ENCODE results near the gene GARIN5B.

Gene GARIN5B

DNA sequence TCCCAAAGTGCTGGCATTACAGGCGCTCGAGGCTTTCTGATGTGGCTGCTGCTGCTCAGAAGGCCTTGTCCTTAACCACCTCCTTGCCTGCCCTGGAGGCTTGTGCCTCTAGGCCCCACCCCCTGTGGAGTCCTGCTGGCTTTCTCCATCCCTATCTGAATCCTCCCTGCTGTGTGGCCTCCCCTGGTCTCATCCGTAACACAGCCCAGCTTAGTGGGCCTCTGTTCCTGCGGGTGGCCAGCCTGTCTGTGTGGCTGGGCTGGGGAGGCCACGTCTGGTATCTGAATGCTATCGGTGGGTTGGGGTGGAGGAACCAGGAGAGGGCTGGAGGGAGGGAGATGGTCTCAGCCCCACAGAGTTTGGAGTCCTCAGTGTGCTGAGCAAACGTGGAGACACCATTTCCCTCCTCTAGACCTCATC lies 27.4 kb upstream of the GARIN5B start:
- DNase-seq = no peak
- in situ Hi-C loops (cut with MboI; ENCODE audit: low pct_unique_long_range_greater_than_20kb, low sequenced_read_pairs) = no loop called here

DNA sequence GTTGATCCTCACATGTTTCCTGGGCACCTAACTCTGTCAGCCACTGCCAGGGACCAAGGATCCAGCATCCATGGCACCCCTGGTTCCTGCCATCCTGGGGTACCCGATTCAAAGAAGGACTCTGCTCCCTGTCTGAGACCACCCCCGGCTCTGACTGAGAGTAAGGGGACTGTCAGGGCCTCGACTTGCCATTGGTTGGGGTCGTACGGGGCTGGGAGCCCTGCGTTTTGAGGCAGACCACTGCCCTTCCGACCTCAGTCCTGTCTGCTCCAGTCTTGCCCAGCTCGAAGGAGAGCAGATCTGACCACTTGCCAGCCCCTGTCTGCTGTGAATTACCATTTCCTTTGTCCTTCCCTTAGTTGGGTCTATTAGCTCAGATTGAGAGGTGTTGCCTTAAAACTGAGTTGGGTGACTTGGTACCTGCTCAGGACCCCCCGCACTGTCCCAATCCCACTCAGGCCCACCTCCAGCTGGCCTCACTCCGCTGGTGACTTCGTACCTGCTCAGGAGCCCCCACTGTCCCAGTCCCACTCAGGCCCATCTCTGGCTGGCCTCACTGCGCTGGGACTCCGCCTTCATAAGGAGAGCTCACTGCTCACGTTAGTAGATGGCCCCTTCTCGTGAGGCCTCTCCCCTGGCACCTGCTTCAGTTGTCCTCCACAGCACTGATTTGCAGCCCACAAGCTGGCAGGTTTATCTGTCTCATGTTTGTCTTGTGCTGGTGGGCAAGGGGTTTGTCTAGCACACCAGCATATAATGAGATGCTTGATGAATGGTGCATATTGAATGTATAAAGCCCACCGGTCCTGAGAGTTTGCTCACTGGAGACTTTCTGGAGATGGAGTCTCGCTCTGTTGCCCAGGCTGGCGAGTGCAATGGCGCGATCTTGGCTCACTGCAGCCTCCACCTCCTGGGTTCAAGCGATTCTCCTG lies 26.6 kb upstream of the GARIN5B start:
- in situ Hi-C loops (cut with MboI; ENCODE audit: low pct_unique_long_range_greater_than_20kb, low sequenced_read_pairs) = no loop called here
- no peak for DNase-seq

DNA sequence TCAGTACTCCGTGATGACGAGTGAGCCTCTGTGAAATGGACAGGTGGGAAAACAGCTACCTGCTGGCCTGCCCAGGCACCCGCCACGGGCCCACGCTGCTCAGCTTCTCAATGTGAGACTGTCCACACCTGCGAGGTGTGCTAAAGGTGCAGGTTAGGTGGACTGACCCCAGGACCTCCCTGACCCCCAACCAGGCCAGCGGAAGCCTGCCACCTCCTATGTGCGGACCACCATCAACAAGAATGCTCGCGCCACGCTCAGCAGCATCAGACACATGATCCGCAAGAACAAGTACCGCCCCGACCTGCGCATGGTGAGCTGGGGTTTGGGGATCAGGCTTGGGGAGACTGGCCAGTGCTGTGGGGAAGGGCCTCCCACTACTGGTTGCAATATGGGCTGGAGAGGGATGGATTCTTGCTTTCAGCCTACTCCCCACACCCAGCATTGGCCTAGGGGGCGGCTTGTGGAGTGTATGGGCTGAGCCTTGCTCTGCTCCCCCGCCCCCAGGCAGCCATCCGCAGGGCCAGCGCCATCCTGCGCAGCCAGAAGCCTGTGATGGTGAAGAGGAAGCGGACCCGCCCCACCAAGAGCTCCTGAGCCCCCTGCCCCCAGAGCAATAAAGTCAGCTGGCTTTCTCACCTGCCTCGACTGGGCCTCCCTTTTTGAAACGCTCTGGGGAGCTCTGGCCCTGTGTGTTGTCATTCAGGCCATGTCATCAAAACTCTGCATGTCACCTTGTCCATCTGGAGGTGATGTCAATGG lies 24.9 kb upstream of the GARIN5B start:
- no peak for DNase-seq
- in situ Hi-C loops (cut with MboI; ENCODE audit: low pct_unique_long_range_greater_than_20kb, low sequenced_read_pairs) = no loop called here

DNA sequence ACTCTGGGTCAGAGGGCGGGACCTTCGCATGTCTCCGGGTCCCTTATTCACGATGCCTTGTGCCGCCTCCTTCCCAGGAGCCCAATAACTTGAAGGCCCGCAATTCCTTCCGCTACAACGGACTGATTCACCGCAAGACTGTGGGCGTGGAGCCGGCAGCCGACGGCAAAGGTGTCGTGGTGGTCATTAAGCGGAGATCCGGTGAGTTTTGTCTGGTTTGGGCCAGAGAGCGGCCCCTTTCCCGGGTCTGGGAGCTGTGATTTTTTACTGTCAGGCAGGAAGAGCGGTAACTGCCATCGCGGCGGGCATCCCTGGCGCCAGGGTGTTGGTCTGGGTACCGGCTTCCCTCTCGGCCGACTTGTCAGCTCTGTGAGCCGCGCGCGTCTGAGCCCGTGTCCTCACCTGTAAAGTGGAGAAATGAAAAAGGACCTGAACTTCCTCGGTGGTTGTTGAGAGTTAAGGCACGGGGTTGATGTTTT lies 23.5 kb upstream of the GARIN5B start:
- DNase-seq = no peak
- in situ Hi-C loops (cut with MboI; ENCODE audit: low pct_unique_long_range_greater_than_20kb, low sequenced_read_pairs) = no loop called here

DNA sequence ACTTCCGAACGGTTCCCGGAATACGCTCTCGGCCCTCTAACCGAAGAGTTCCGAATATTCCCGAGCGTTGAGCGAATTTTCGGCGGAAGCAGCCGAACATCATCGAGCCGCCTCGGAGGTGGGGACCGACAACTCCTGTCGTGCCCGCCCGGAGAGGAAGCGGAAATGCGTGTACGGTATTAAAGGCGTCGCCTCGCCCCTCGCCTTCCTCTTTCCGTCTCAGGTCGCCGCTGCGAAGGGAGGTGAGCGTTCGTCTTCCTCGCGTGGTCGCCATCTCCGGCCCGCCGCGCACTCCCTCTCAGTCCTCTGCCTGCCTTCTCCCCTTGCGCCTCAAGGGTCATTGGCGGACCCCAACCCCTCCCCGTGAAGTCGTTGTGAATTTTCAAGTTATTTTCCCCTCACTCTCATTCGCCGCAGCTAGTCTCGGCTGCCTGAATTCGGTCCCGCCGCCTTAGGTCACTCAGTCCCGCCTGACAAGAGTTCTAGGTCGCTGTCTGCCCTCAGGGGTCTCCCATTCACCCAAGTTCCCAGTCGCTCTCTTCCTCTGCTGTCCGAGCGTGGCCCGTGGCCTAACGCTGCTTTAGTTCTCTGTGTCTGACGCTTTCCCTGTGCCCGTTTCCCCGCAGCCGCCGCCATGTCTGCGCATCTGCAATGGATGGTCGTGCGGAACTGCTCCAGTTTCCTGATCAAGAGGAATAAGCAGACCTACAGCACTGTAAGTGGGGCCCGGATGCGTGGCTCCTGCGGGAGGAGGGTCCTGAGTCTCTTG lies 22.8 kb upstream of the GARIN5B start, which contains the start of gene RPL28:
RPL28 (plus strand) TSS at position 209 of the 769 bp plus-strand sequence; CDS start at position 635, 426 bp downstream.
- in situ Hi-C loops (cut with MboI; ENCODE audit: low pct_unique_long_range_greater_than_20kb, low sequenced_read_pairs) = no loop called here
- DNase-seq = peak; percentile 99

DNA sequence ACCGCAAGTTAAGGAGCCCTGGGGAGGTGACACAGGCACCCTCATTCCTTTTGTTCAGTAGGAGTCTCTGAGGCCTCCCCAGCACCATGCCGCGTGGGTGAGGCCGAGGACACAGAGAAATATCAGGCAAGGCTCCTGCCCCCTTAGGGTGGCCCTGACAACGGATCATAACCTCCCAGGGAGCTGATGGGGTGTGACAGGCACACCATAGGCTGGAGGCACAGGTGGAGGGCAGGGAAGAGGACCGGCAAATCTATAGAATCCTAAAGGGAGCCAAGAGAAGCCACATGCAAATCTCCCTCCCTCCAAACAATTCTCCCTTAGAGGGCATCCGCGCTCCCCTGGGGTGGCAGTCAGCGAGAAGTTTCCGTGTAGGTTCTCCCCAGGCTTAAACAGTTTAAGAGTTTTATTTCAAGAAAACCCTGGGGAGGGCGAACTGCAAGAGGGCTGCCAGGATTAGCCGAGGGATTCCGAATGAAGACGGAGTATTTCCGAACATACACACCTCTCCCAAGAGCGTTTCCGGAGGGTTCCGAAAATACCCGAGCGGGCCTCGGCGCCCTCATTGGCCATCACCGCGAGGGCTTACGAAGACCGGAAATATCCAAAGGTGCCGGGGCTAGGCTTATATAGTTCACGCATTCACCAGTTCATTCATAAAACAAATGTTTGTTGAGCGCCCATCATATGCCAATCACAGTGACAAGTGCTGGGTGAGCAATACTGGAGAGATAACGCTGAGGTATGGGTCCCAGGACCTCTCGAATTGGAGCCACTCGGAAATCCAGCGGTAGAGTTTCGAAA lies 22.1 kb upstream of the GARIN5B start:
- in situ Hi-C loops (cut with MboI; ENCODE audit: low pct_unique_long_range_greater_than_20kb, low sequenced_read_pairs) = no loop called here
- peak; percentile 96 for DNase-seq

DNA sequence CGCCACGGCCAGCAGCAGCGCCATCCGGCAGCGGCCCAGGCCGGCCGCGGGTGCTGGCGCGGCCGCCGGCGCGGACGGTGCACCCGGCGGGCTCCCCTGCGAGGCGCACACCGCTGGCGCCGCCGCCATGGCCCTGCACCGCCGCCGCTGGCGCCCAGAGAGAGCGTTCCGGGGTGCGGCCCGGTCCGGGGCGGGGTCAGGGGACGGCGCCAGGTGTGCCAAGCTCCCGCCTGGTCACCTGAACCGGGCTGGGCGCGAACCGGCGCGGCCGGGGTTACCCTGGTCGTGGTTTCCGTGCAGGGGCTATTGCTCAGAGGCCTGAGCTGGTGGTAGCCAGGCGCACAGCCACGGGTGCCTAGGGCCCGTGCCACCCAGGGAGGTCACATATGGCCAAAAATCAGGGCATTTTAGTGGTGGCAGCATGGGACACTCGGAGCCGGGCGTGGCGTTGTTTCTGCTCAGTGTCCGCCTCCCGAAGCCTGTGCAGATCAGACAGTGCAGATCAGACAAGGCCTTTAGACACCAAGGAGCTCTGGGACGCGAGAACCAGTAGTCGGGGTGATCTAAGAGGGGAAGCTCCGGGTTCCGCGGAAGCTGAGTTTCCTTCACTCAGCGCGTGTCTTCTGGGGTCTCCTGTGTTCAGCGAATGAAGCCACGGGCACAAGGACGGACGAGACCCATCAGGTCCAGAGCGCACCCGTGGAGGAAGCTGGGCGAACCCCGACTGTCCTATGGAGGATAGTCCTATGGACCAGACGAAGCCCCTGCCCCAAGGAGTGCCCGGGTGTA lies 21.3 kb upstream of the GARIN5B start, which contains the start of gene TMEM238:
TMEM238 (minus strand) TSS at position 162 of the 789 bp plus-strand sequence; CDS start at position 129, 33 bp downstream.
- in situ Hi-C loops (cut with MboI; ENCODE audit: low pct_unique_long_range_greater_than_20kb, low sequenced_read_pairs) = no loop called here
- DNase-seq = no peak

DNA sequence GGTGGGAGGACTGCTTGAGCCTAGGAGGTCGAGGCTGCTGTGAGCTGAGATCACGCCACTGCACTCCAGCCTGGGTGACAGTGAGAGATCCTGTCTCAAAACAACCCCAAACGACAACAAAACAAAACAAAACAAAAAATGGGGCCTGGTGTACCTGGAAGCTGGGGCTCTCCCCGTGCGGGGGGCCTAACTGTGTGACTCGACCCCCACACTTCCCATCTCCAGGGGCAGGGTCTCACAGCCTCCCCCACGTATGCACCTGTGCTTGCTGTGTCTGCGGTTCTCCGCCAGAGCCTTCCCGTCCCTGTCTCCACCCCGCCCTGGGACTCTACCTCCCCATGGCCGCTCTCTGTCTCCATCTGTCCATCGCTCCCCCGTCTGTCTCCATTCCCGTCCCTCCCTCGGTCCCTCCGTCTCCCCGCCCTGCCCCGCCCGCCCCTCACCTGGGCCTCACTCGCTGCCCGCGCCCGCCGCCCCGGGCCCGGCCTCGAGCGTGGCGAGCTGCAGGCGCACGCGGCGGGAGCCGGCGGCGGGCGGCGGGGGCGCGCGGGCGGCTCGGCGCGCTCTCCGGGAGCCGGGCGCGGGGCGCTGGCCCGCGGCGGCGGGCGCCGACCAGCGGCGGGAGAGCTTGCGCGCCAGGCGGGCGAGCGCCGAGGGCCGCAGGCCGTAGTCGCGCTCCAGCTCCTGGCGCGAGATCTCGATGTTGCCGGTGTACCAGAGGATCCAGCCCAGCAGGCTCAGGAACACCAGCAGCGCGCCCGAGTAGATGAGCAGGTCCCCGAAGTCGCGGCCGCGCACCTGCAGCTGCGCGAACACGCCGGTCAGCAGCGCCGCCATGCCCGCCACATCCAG lies 20.4 kb upstream of the GARIN5B start:
- in situ Hi-C loops (cut with MboI; ENCODE audit: low pct_unique_long_range_greater_than_20kb, low sequenced_read_pairs) = no loop called here
- DNase-seq = no peak

DNA sequence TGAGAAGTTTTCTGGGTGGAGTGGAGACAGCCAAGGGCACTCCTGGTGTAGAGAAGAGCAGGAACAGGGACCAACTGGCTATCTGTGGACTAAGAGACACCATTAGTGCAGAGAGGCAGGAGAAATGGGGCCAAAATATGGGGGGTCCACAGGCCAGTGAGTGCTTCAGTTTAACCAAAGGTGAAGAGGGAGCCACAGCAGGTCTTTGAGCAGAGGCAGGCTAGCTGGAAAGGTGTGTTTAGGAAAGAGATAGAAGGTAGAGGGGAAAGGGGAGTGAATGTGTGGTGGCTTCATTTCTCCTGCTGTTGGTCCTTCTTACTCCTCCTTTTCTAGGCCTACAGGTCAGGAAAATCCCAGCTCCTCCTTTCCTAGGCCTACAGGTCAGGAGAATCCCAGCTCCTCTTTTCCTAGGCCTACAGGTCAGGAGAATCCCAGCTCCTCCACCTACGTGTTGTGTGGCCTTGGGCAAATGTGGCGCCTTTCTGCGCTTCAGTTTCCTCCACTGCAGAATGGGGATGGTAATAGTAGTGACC lies 19.5 kb upstream of the GARIN5B start:
- no peak for DNase-seq
- in situ Hi-C loops (cut with MboI; ENCODE audit: low pct_unique_long_range_greater_than_20kb, low sequenced_read_pairs) = no loop called here

DNA sequence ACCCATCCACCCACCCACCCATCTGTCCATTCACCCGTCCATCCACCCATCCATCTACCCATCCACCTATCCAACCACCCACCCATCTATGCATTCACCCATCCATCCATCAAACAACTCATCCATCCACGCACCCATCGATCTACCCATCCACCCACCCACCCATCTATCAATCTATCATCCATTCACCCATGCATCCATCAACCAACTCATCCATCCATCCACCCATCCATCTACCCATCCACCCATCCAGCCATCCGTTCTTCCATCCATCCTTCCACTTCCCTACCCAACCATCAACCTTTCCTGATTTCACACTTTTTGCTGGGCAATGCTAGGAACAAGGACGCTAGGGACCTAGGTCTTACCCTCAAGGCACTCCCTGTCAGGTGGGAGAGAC lies 19.0 kb upstream of the GARIN5B start:
- in situ Hi-C loops (cut with MboI; ENCODE audit: low pct_unique_long_range_greater_than_20kb, low sequenced_read_pairs) = no loop called here
- DNase-seq = no peak

DNA sequence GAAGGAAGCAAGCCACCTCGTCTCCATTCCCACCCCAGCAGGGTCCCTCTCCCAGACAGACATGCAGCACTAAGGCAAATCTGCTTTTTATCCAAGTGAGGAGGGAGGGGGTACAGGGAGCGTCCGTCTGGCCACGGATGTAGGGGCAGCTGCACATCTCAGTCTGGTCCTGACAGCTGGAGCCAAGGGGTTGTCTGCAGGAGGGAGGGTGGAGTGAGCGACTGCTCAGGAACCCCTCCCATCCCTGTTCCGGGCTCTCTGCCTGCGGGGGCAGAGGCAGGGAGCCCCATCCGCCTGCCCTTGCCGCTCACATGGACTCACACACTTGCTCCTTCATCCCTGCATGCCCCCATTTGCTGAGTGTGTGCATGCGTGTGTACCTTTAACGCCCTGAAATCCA lies 16.1 kb upstream of the GARIN5B start:
- DNase-seq = no peak
- in situ Hi-C loops (cut with MboI; ENCODE audit: low pct_unique_long_range_greater_than_20kb, low sequenced_read_pairs) = no loop called here

DNA sequence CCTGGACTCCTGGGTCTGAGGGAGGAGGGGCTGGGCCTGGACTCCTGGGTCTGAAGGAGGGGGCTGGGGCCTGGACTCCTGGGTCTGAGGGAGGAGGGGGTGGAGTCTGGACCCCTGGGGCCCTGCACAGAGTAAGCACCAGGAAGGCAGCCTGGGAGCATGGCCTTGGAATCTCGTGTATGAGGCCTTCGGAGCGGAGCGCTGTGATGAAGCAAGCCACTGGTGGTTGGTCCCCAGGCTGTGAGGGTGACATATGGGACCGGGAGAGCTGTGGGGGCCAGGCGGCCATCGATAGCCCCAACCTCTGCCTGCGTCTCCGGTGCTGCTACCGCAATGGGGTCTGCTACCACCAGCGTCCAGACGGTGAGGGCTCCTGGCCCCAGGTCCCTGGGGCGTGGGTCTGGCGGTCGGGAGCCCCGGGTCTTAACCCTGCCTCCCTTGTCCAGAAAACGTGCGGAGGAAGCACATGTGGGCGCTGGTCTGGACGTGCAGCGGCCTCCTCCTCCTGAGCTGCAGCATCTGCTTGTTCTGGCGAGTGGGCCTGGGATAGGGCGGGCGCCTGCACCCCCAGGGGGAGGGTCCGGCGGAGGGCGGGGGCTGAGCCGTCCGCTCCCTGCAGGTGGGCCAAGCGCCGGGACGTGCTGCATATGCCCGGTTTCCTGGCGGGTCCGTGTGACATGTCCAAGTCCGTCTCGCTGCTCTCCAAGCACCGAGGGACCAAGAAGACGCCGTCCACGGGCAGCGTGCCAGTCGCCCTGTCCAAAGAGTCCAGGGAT lies 14.5 kb upstream of the GARIN5B start:
- DNase-seq = no peak
- in situ Hi-C loops (cut with MboI; ENCODE audit: low pct_unique_long_range_greater_than_20kb, low sequenced_read_pairs) = no loop called here

DNA sequence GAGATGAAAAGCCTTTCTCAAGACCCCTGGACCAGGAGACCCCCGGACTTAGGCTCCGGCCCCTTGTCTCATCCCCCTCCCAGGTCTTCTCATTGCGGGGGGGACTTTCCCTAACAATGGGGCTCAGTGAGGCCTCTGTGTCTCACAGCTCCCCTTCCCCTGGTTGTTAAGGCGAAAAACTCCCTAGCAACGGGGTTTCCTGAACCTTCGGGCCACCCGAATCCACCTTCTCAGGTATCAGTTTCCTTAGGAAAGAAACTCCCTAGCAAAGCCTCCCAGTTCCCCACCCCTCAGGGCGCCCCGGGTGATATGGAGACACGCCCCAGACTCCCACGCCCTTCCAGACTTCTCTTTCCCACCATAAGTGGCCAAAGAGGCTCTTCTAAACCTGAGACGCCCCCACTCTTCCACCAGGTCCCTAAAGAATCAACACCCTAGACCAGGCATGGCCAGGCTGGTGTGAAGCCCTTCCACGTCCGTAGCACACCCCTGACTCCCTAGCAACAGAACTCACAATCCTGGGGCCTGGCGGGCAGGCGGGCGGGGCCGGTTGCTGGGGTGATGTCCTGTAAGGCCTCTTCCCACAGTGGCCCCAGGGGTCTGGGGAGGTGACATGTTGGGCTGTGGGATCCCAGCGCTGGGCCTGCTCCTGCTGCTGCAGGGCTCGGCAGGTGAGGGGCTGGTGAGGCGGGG lies 13.3 kb upstream of the GARIN5B start, which contains the start of gene TMEM190:
TMEM190 (plus strand) TSS at position 586 of the 693 bp plus-strand sequence; CDS start at position 614, 28 bp downstream.
- in situ Hi-C loops (cut with MboI; ENCODE audit: low pct_unique_long_range_greater_than_20kb, low sequenced_read_pairs) = no loop called here
- no peak for DNase-seq

DNA sequence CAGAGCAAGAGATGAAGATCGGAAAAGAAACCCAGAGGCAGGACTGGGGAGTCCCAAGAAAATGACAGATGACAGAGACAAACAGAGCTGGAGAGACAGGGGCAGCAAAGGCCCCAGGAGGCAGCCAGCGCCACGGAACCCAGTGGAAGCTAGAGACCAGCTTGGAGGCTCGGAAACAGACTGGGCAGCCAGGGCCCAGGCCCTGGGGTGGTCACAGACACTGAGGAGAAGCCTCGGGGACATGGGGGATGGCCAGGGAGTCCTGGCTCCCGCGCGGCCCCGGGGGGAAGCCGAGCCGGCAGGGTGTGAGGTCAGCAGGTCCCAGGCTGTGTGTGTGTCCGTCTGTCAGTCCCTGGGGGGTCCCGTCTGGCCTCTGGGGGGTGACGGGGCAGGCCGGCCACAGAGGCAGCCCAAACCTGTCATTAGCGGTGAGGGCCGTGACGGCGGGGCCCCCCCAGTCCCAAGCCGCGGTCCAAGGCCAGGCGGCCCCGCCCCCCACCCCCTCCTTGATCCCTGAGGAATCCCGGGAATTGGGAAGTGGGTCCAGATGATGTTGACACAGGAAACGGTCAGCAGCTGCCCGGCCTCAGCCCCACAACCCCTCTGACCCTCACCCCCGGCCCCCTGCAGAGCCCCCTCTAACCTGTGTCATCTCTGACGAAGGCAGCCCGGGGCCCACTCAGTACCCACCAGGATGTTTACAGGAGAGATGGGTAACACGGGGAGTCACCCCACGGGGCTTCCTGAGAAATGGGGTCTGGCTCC lies 11.1 kb upstream of the GARIN5B start:
- in situ Hi-C loops (cut with MboI; ENCODE audit: low pct_unique_long_range_greater_than_20kb, low sequenced_read_pairs) = no loop called here
- DNase-seq = no peak
